ENCODE data around the gene STEAP3. TPM values are rescaled to one million over a fixed set of nuclear protein-coding genes. Genes with fewer than 3 reads are reported as not detected.

Gene STEAP3
- total and polyA plus RNA-seq, 2 donors (not counting 3 experiments of a cell fraction or from before 2014, with no cell fraction given), result 8.6 to 17.4 TPM

DNA sequence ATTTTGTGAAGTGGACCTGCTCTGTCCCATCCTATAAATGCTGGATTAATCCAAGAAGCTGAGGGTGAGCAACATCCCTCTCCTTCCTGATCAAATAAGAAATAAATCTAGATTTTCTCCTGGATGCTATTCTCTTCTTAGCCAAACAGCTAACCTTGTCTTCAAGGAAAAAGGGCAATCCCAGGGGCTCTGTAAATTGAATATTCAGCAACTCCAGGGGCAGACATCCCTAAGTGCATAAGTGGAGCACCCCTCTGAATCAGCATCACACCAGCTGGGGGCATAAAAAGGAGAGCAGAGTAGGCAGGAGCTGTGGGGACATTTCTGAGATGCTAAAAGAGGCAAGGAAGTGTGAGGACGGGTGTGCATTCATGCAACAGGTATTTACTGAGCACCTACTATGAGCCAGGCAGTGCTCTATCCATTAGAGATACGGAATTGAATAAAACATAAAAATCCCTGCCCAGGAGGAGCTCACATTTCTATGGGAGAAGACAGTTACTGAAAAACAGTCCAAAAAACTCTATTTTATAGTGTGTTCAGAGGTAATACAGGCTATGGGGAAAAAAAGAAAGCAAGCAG is 2.8 kb upstream of the STEAP3 start:
- Histone ChIP-seq H3K9me3 (replicated peaks; ENCODE audit: control insufficient read depth, insufficient read depth, low read length) (no peaks in the 10 kb centered on the region), H3K9ac (replicated peaks; ENCODE audit: extremely low read depth, insufficient read depth, low read length) (no peak overlapping the region), H3K9me1 (replicated peaks; ENCODE audit: control insufficient read depth, extremely low read depth, insufficient read depth, low read length) (no peaks in the 10 kb centered on the region), H3K4me2 (ENCODE audit: insufficient read depth, low read length) (no peak overlapping the region), H3K79me2 (ENCODE audit: control insufficient read depth, insufficient read depth, low read length) (peaks cover 10% of the 10 kb centered on the region), H4K20me1 (replicated peaks; ENCODE audit: control insufficient read depth, extremely low read depth, insufficient read depth, low read length) (no peaks in the 10 kb centered on the region), H3K27me3 (ENCODE audit: control insufficient read depth in 2 of 2, insufficient read depth in 2 of 2, low read length in 2 of 2) (no peaks in the 10 kb centered on the region), H3K4me1 (ENCODE audit: control insufficient read depth, extremely low read depth, insufficient read depth, low read length) (peaks cover 8% of the 10 kb centered on the region), H3K4me3 (replicated peaks in 1 of 3; ENCODE audit: insufficient read depth in 1 of 3, low read depth in 1 of 3, low read length in 3 of 3) (no peak overlapping the region), H3K36me3 (ENCODE audit: control insufficient read depth in 2 of 2, extremely low read depth in 1 of 2, insufficient read depth in 2 of 2, low read length in 2 of 2) (no peaks in the 10 kb centered on the region), H3K27ac (ENCODE audit: insufficient read depth, low read depth, low read length) (no peak overlapping the region), H2AFZ (ENCODE audit: low read depth, low read length) (no peak overlapping the region)
- no peak for TF ChIP-seq EZH2 (IDR thresholded peaks at IDR 0.05; ENCODE audit: borderline replicate concordance, low read depth, low read length, severe bottlenecking)
- TF ChIP-seq, protein P1, sequence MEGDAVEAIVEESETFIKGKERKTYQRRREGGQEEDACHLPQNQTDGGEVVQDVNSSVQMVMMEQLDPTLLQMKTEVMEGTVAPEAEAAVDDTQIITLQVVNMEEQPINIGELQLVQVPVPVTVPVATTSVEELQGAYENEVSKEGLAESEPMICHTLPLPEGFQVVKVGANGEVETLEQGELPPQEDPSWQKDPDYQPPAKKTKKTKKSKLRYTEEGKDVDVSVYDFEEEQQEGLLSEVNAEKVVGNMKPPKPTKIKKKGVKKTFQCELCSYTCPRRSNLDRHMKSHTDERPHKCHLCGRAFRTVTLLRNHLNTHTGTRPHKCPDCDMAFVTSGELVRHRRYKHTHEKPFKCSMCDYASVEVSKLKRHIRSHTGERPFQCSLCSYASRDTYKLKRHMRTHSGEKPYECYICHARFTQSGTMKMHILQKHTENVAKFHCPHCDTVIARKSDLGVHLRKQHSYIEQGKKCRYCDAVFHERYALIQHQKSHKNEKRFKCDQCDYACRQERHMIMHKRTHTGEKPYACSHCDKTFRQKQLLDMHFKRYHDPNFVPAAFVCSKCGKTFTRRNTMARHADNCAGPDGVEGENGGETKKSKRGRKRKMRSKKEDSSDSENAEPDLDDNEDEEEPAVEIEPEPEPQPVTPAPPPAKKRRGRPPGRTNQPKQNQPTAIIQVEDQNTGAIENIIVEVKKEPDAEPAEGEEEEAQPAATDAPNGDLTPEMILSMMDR (IDR thresholded peaks at IDR 0.05; ENCODE audit: extremely low read depth in 1 of 2, insufficient read depth in 1 of 2, low read depth in 1 of 2, low read length in 2 of 2), result no peak
- TF ChIP-seq POLR2AphosphoS5 (IDR thresholded peaks at IDR 0.05; ENCODE audit: insufficient read depth, low read depth, low read length), result no peak
- TF ChIP-seq JUN (IDR thresholded peaks at IDR 0.05; ENCODE audit: borderline replicate concordance, insufficient read depth, insufficient read length, low read depth), result no peak
- TF ChIP-seq, protein P2, sequence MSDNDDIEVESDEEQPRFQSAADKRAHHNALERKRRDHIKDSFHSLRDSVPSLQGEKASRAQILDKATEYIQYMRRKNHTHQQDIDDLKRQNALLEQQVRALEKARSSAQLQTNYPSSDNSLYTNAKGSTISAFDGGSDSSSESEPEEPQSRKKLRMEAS (IDR thresholded peaks at IDR 0.05; ENCODE audit: insufficient read depth, insufficient read length), result no peak
- no peak for TF ChIP-seq FOS (IDR thresholded peaks at IDR 0.05; ENCODE audit: borderline replicate concordance, insufficient read depth, low read length)
- ChIA-PET CTCF (interaction anchor here (0.9 to 1.8 kb wide), 4 partner anchors 15 to 48 kb away, joined by 3 to 8 read pairs (median 4); no protein-coding TSS in a partner anchor), POLR2A (no interaction called here)
- dilution Hi-C loops (cut with MboI; ENCODE audit: extremely low pct_ligation_motif_present, low sequenced_read_pairs) (no loop called here), intact Hi-C loops (cut with micrococcal nuclease) (no loop called here)
- no TSS peak for BruUV-seq (replicated peaks)
- no peak for FAIRE-seq
- no peak for DNase-seq (ENCODE audit: low read depth, low spot score)
